ENCODE measurements around the gene OR5H15.
"Not testable (repeated sequence)": the region's sequence is repeated elsewhere in the genome, so short reads cannot be mapped to it uniquely, and the experiment has no call there.

DNA sequence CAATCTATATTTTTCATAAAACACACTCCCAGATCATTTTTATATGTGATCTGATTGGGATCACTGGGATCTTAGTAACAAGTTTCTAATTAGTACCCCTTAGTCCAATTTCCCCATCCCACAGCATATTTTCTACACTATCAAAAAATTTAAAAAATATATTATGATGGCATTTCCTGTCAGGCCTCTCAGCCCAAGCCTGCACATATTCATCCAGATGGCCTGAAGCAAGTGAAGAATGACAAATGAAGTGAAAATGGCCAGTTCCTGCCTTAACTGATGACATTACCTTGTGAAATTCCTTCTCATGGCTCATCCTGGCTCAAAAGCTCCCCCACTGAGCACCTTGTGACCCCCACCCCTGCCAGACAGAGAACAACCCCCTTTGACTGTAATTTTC is 24.4 kb downstream of the OR5H15 start:
- TF ChIP-seq, protein P1, sequence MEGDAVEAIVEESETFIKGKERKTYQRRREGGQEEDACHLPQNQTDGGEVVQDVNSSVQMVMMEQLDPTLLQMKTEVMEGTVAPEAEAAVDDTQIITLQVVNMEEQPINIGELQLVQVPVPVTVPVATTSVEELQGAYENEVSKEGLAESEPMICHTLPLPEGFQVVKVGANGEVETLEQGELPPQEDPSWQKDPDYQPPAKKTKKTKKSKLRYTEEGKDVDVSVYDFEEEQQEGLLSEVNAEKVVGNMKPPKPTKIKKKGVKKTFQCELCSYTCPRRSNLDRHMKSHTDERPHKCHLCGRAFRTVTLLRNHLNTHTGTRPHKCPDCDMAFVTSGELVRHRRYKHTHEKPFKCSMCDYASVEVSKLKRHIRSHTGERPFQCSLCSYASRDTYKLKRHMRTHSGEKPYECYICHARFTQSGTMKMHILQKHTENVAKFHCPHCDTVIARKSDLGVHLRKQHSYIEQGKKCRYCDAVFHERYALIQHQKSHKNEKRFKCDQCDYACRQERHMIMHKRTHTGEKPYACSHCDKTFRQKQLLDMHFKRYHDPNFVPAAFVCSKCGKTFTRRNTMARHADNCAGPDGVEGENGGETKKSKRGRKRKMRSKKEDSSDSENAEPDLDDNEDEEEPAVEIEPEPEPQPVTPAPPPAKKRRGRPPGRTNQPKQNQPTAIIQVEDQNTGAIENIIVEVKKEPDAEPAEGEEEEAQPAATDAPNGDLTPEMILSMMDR (IDR thresholded peaks at IDR 0.05; ENCODE audit: low read depth, low read length, missing input control), result not testable (repeated sequence)
- TF ChIP-seq JUND (IDR thresholded peaks at IDR 0.05); TAF1 (conservative IDR thresholded peaks at IDR 0.05); RAD21 (IDR thresholded peaks at IDR 0.05); RXRA (IDR thresholded peaks at IDR 0.05); FOXA1 (IDR thresholded peaks at IDR 0.05); FOXA2 (IDR thresholded peaks at IDR 0.05): not testable (repeated sequence)
- TF ChIP-seq, protein P2, sequence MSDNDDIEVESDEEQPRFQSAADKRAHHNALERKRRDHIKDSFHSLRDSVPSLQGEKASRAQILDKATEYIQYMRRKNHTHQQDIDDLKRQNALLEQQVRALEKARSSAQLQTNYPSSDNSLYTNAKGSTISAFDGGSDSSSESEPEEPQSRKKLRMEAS (IDR thresholded peaks at IDR 0.05), result not testable (repeated sequence)
- TF ChIP-seq, protein P3, sequence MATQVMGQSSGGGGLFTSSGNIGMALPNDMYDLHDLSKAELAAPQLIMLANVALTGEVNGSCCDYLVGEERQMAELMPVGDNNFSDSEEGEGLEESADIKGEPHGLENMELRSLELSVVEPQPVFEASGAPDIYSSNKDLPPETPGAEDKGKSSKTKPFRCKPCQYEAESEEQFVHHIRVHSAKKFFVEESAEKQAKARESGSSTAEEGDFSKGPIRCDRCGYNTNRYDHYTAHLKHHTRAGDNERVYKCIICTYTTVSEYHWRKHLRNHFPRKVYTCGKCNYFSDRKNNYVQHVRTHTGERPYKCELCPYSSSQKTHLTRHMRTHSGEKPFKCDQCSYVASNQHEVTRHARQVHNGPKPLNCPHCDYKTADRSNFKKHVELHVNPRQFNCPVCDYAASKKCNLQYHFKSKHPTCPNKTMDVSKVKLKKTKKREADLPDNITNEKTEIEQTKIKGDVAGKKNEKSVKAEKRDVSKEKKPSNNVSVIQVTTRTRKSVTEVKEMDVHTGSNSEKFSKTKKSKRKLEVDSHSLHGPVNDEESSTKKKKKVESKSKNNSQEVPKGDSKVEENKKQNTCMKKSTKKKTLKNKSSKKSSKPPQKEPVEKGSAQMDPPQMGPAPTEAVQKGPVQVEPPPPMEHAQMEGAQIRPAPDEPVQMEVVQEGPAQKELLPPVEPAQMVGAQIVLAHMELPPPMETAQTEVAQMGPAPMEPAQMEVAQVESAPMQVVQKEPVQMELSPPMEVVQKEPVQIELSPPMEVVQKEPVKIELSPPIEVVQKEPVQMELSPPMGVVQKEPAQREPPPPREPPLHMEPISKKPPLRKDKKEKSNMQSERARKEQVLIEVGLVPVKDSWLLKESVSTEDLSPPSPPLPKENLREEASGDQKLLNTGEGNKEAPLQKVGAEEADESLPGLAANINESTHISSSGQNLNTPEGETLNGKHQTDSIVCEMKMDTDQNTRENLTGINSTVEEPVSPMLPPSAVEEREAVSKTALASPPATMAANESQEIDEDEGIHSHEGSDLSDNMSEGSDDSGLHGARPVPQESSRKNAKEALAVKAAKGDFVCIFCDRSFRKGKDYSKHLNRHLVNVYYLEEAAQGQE (IDR thresholded peaks at IDR 0.05), result not testable (repeated sequence)
- TF ChIP-seq, protein P4, sequence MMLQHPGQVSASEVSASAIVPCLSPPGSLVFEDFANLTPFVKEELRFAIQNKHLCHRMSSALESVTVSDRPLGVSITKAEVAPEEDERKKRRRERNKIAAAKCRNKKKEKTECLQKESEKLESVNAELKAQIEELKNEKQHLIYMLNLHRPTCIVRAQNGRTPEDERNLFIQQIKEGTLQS (IDR thresholded peaks at IDR 0.05), result not testable (repeated sequence)

Data from liver (tissue), 3 donors.